ENCODE measurements around the gene SHCBP1L.

DNA sequence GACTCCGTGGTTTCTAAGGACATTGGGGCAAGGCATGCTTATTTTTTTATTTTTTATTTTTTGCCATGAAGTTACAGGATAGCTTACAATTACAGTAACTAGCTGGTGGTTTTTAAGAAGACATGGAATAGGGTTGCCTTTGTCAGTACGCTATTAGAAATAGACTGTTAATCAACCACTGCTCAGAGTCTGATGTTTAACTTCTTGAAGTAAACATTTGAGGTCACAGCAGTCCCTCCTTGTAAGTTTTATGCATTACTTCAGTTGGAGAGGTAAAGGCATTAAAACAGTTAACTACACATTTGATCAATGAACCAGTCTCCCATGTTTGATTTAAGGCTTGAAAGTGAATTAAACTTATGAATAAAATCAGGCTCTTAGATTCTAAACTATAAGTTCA is 19.3 kb upstream of the SHCBP1L start:
- TF ChIP-seq, protein P1, sequence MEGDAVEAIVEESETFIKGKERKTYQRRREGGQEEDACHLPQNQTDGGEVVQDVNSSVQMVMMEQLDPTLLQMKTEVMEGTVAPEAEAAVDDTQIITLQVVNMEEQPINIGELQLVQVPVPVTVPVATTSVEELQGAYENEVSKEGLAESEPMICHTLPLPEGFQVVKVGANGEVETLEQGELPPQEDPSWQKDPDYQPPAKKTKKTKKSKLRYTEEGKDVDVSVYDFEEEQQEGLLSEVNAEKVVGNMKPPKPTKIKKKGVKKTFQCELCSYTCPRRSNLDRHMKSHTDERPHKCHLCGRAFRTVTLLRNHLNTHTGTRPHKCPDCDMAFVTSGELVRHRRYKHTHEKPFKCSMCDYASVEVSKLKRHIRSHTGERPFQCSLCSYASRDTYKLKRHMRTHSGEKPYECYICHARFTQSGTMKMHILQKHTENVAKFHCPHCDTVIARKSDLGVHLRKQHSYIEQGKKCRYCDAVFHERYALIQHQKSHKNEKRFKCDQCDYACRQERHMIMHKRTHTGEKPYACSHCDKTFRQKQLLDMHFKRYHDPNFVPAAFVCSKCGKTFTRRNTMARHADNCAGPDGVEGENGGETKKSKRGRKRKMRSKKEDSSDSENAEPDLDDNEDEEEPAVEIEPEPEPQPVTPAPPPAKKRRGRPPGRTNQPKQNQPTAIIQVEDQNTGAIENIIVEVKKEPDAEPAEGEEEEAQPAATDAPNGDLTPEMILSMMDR (IDR thresholded peaks at IDR 0.05; ENCODE audit: low read depth, low read length) = no peak
- TF ChIP-seq, protein P2, sequence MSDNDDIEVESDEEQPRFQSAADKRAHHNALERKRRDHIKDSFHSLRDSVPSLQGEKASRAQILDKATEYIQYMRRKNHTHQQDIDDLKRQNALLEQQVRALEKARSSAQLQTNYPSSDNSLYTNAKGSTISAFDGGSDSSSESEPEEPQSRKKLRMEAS (IDR thresholded peaks at IDR 0.05; ENCODE audit: low read depth, low read length) = no peak

Measured in NB4 (cell line).